HS-5 (cell line): ENCODE data around the gene NPPB.

Experiments used
- DNase-seq: peaks from one replicate; pipeline ENCODE4 v3.0.0-alpha.2; 2012; ENCODE audit warnings: low read depth

NPPB gene

GRCh38 chr1:11880911-11881748, 22.4 kb upstream of the NPPB start:
- no peak for DNase-seq

DNA sequence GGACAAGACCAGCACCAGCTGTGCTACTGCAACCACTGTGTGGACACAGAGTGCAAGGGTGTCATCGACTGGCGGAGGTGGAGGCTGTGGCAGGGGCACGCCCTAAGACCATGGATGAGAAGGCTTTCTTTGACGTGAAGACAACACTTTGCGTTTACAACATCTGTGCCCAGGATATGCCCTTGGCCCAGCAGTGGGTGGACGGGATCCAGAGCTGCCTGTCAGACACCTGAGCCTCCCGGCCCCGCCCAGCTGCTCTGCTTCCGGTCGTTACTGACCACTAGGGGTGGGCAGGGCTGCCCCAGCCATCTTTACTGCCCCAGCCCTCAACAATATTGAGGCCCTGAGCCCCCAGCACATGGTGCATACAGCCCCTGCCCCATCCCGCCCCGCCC, 21.4 kb upstream of the NPPB start:
- DNase-seq = no peak

DNA sequence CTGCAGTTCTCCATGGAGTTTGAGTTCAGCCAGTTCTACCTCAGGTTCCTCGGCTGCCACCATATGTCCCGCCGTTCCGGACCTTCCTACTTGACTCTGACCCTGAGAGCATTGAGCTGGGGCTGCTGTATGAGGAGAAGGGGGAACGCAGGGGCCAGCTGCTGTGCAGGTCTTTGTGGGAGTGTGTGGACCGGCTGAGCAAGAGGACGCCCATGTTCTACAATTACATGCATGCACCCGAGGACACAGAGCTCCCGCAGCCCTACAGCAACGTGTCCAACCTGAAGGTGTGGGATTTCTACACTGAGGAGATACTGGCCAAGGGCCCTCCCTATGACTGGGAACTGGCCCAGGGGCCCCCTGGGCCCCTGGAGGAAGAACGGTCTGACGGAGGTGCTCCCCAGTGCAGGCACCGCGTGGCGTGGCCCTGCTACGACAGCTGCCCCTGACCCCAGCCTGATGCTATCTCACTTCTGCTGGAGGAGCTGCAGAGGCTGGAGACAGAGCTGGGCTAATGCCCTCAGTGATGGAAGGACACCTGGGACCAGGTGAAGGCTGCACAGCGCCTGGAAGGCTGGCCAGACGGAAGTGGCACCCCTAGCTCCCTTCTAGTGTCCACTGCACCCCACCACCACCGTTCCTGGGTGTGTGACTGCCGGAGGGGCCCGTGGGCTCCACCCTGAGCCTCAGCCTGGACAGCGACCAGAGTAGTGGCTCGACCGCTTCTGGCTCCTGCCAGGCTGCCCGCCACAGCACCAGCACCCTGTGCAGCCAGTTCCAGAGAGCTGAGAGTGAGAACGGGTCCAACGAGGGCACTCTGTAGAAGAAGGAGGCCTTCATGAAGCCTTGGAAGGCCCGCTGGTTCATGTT, 20.8 kb upstream of the NPPB start:
- no peak for DNase-seq

- no peak for DNase-seq
These were observed 20.1 kb upstream of the NPPB start for GRCh38 chr1:11878891-11879190.

GRCh38 chr1:11878081-11878890, 19.5 kb upstream of the NPPB start:
- DNase-seq = no peak

DNA sequence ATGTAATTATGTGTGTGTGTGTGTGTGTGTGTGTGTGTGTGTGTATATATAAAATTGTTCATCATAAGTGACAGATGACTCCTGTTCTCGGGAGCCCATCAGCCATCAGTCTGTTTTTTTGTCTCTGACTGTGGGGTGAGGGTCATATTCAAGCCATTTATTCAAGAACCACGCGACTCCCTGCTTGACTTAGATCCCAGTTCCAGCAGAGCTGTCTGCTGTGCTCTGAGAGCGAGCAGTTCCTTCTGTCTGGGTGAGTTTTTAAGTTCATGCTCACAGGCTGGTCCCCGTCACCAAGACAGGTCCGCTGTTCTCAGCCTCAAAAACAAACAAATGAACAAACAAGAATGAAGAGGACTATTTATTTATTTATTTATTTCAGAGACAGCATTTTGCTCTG, 18.3 kb upstream of the NPPB start:
- DNase-seq = no peak

GRCh38 chr1:11875094-11875493, 16.3 kb upstream of the NPPB start:
- DNase-seq = no peak

GRCh38 chr1:11874624-11875023, 15.9 kb upstream of the NPPB start:
- DNase-seq = no peak

GRCh38 chr1:11874258-11874562, 15.5 kb upstream of the NPPB start:
- no peak for DNase-seq

- no peak for DNase-seq
These were observed 14.9 kb upstream of the NPPB start for GRCh38 chr1:11873395-11874257.

DNA sequence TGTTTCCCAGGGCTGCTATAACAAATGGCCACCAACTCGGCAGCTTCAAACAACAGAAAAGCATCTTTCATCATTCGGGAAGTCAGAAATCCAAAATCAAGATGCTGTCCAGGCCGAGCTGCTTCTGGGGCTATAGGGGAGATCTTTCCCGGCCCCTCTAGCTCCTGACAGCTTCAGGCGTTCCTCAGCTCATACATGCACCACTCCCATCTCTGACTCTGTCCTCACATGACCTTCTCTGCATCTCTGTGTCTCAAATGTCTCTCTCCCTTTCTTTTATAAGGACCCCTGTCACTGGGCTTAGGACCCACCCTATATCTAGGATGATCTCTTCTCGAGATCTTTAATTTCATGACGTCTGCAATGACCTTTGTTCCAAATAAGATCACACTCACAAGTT, 13.8 kb upstream of the NPPB start:
- DNase-seq = no peak

DNA sequence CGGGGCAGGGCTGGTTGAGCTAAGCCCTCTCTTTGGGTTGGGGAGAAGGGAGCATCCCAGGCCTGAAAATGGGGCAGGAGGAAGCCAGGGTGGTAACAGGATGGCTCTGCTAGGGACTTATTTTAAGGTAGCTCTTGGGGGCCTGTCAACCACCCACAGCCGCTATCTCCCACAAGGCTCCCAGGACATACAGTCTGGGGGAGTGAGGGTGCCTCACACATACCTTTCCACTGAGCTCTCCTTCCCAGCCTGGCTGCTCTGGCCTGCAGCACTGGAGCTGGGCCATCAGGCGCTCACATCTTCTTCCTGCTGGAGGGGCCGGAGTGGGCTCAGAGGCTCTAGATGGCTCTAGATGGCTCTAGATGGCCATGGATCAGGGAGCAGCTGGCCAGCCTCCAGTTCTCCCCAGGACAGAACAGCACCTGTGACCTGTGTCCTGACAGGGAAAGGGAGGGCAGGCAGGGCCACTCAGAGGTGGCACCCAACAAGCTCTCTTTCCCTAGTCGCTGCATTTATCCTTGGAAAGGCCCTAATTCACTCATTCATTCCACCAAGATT, 11.0 kb upstream of the NPPB start:
- no peak for DNase-seq

GRCh38 chr1:11869104-11869503, 10.4 kb upstream of the NPPB start:
- no peak for DNase-seq

DNA sequence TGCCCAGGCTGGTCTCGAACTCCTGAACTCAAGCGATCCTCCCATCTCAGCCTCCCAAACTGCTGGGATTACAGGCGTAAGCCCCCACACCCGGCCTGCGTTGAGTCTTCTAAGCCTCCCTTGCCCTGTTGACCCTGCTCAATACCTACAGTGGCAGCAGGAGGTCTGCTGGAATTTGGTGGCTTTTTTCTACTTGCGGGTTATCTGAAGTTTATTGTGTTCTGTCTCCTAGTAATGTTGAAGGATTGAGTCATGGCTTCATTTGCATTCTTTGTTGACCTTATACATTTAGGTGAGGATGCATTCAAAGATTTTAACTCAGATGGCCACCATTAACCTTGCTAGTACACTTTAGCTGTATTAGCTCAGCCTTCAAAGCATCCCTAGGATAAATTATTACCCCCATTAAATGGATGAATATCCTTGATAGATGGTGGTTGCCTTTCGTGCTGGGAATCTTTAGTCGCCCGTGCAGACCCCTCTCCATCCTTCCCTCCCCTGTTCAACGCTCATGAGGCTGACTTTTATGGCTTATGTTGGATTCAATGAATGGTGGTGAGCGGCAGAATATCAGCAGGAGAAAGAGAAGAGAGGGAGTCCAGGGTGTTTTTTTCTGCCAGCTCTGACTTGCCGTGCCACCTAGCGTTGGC, 9.7 kb upstream of the NPPB start:
- no peak for DNase-seq

GRCh38 chr1:11862890-11863289, 4.1 kb upstream of the NPPB start:
- DNase-seq = no peak

- no peak for DNase-seq
These were observed 1.8 kb upstream of the NPPB start for GRCh38 chr1:11860587-11860986.

- DNase-seq = no peak
These were observed 1.3 kb upstream of the NPPB start for GRCh38 chr1:11860083-11860482.

GRCh38 chr1:11858968-11859871, 475 bp upstream of the NPPB start:
- no peak for DNase-seq

DNA sequence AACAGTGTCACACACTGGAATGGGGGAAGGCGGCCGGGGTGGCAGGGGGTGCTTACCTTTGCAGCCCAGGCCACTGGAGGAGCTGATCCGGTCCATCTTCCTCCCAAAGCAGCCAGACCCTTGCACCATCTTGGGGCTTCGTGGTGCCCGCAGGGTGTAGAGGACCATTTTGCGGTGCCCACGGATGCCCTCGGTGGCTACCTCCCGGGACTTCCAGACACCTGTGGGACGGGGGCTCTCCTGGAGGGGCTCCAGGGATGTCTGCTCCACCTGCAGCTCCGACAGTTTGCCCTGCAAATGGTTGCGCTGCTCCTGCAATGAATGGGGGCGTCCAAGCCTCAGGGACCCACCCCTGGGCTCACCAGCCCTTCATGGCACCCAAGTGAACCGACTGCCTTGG, 587 bp downstream of the NPPB start:
- no peak for DNase-seq
